Adrenal gland (tissue), 12 donors: Measurements from ENCODE around the gene PKNOX2. TPM values are rescaled to one million over a fixed set of nuclear protein-coding genes. Genes with fewer than 3 reads are reported as not detected.

Experiments used
- DNase-seq, 7 donors: peaks; one replicate each; pipeline ENCODE4 v3.0.0-alpha.2; 2019 to 2020
- H3K27ac ChIP-seq, 5 donors: fragments of 200-600 bp; sonication (generic) in 4 of 5; 1 replicate in 3 of 5; 2 replicates in 2 of 5; pipeline versions ENCODE4 v1.5.1 to v1.8.0; 2016 to 2020; ENCODE audit warnings: mild to moderate bottlenecking in 1 of 5
- H3K27me3 ChIP-seq: fragments of 200-600 bp; 2 replicates; pipeline ENCODE4 v1.8.0; 2021
- H3K36me3 ChIP-seq, 2 donors: fragments of 200-600 bp; replicated peaks in 1 of 2; 1 replicate in 1 of 2; 2 replicates in 1 of 2; pipeline versions ENCODE4 v1.5.1 to v1.8.0; 2018 to 2022
- H3K4me1 ChIP-seq, 2 donors: fragments of 200-600 bp; replicated peaks in 1 of 2; 1 replicate in 1 of 2; 2 replicates in 1 of 2; pipeline versions ENCODE4 v1.5.1 to v1.8.0; 2018 to 2021
- H3K4me3 ChIP-seq, 4 donors: fragments of 200-600 bp; sonication (generic) in 3 of 4; one replicate each; pipeline ENCODE4 v1.5.1; 2016 to 2018
- H3K9me3 ChIP-seq, 3 donors: fragments of 200-600 bp; sonication (generic) in 1 of 3; replicated peaks in 1 of 3; 1 replicate in 2 of 3; 2 replicates in 1 of 3; pipeline versions ENCODE4 v1.5.1 to v1.8.0; 2016 to 2021
- POLR2A ChIP-seq, 2 donors: fragments of 450-650 bp; IDR thresholded peaks; one replicate each; pipeline ENCODE4 v1.6.1; 2017; ENCODE audit warnings: antibody characterized with exemption in 2 of 2, mild to moderate bottlenecking in 2 of 2, moderate library complexity in 1 of 2
- WGBS, 4 donors: extraction: QIAGEN DNeasy Blood & Tissue Kit in 2 of 4; methylation state at CpG; one replicate each; pipeline versions ENCODE4 v1.1.5 to v1.1.7; 2013 to 2017; 5-methylcytosine and 5-hydroxymethylcytosine counted together
- intact Hi-C, 2 donors: fragments of 100-400 bp; cut with DNase I; formaldehyde crosslinking; loops; one replicate each; pipeline versions ENCODE4 v1.14.1 to v1.15.0; 2022 to 2023
- polyA plus RNA-seq, 3 donors: library from polyadenylated mRNA; stranded (reverse); fragments of 200-250 nt in 2 of 3; fragments of 350-450 nt in 1 of 3; fragmentation: Illumina TruSeq in 1 of 3; extraction: RNeasy Lipid Tissue Mini Kit (QIAGEN cat#74804) in 1 of 3; gene quantifications; one replicate each; pipeline ENCODE4 v1.2.3, GENCODE V29; 2013 to 2014
- total RNA-seq, 9 donors: library from RNA; depleted of rRNA in 4 of 9; stranded (reverse); fragments of >200 nt in 4 of 9; fragments of 120-200 nt in 1 of 9; fragmentation: NEBNext Ultra II Directional in 1 of 9; extraction: Animal tissue kit (Norgen Biotek cat#: 25700) in 1 of 9; gene quantifications; one replicate each; pipeline versions ENCODE4 v1.1.0 to v1.2.4, GENCODE V29; 2013 to 2023
- TF ChIP-seq, protein P1 (sequence below), 6 experiments: fragments of 450-650 bp in 4 of 6; fragments of 200-600 bp in 2 of 6; sonication (generic) in 1 of 6; IDR thresholded peaks; 1 replicate in 5 of 6; 2 replicates in 1 of 6; pipeline versions ENCODE4 v1.5.1 to v1.8.0; 2016 to 2021; ENCODE audit warnings: antibody characterized with exemption in 6 of 6, mild to moderate bottlenecking in 2 of 6, moderate library complexity in 1 of 6
- donor health status: healthy with polysubstance abuse.
- donor health status: Bipolar disorder and iron deficiency.
- donor health status: DM: yes; HTN: yes; CAD: no.
- donor health status: DM: no; HTN: no; CAD: no.
- donor health status: DM: no; HTN: no; CAD: no.
- donor health status: DM: yes; HTN: yes; CAD: no.

PKNOX2 gene
- total and polyA plus RNA-seq, 12 donors, result 1.2 to 34.7 (median 3.1) TPM

DNA sequence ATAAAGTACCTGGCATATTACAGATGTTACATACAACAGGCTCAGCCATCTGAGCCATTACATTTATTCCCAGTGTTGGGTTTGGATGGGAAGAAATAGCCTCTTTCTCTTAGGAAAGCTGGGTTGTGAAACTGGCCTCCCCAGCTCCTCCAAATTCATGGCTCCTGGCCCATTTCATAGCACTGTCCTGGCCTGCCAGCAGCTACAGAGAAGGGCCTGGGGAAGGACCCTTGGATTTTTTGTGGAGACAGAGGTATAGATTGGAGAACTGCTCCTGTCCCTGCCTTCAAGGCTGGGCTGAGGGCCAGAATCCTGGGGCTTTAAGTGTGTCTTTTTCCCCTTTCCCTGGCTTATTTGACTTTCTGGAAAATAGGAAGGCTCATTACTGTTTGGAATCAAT lies 18.0 kb downstream of the PKNOX2 start:
- no peak for DNase-seq
- peaks cover 0 to 4% (median 0%) of the 10 kb centered on the region in 3 donors for H3K9me3 ChIP-seq
- H3K36me3 ChIP-seq, result no peaks in the 10 kb centered on the region
- no peaks in the 10 kb centered on the region for H3K4me1 ChIP-seq
- H3K4me3 ChIP-seq, result no peak overlapping the region
- no peak overlapping the region for H3K27ac ChIP-seq
- TF ChIP-seq, protein P1, sequence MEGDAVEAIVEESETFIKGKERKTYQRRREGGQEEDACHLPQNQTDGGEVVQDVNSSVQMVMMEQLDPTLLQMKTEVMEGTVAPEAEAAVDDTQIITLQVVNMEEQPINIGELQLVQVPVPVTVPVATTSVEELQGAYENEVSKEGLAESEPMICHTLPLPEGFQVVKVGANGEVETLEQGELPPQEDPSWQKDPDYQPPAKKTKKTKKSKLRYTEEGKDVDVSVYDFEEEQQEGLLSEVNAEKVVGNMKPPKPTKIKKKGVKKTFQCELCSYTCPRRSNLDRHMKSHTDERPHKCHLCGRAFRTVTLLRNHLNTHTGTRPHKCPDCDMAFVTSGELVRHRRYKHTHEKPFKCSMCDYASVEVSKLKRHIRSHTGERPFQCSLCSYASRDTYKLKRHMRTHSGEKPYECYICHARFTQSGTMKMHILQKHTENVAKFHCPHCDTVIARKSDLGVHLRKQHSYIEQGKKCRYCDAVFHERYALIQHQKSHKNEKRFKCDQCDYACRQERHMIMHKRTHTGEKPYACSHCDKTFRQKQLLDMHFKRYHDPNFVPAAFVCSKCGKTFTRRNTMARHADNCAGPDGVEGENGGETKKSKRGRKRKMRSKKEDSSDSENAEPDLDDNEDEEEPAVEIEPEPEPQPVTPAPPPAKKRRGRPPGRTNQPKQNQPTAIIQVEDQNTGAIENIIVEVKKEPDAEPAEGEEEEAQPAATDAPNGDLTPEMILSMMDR (IDR thresholded peaks at IDR 0.05), result no peak
- no peak for TF ChIP-seq POLR2A (IDR thresholded peaks at IDR 0.05)
- no peaks in the 10 kb centered on the region for H3K27me3 ChIP-seq
- intact Hi-C loops, result no loop called here

DNA sequence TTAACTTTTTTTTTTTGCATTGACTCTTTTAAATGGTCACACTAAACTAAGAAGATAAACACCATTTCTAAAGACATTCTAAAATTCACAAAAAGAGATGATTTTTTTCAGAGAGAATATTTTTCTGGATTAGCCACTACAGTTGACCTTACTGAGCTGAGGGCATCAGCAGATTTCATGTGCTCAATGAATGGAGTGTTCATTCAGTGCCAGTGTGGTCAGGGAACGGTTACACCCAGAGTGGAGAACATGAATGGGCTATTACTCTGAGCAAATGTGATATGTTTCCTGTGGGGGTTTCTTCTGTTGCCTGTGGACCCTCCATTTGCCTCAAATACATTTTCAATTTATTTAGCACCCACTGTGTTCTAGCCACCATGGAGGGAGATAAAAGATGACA lies 19.1 kb downstream of the PKNOX2 start:
- Histone ChIP-seq H3K27me3 (no peaks in the 10 kb centered on the region), H3K27ac (no peak overlapping the region), H3K36me3 (no peaks in the 10 kb centered on the region), H3K4me3 (no peak overlapping the region), H3K9me3 (peaks cover 0 to 4% (median 0%) of the 10 kb centered on the region in 3 donors), H3K4me1 (no peaks in the 10 kb centered on the region)
- intact Hi-C loops, result no loop called here
- DNase-seq, result no peak
- 84 to 100% (median 87%) methylated on average over 1 of the region's 1 CpG for WGBS, 4 donors
- TF ChIP-seq, protein P1 (IDR thresholded peaks at IDR 0.05), result no peak
- TF ChIP-seq POLR2A (IDR thresholded peaks at IDR 0.05), result no peak

DNA sequence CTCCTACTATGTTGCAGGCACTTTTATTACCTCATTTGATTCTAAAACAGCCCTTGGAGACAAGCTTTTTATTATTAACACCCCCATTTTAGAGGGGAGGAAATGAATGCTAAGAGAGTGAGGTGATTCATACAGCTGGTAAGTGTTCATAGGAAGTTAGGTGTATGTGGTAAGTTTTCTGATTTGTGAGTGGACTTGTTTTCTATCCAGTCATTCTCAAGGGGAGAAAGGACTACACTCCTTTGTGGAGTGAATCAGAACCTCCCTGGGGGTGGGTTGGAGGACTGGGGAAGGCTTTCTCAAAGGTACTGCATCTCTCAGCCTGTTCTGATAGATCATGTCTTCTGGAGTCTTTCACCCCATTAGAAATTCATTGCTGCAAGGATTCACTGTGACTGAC lies 23.5 kb downstream of the PKNOX2 start:
- peaks cover 0 to 4% (median 0%) of the 10 kb centered on the region in 3 donors for H3K9me3 ChIP-seq
- no peak for DNase-seq
- H3K36me3 ChIP-seq, result no peaks in the 10 kb centered on the region
- TF ChIP-seq POLR2A (IDR thresholded peaks at IDR 0.05), result no peak
- TF ChIP-seq, protein P1 (IDR thresholded peaks at IDR 0.05), result no peak
- intact Hi-C loops, result no loop called here
- H3K4me1 ChIP-seq, result no peaks in the 10 kb centered on the region
- no peaks in the 10 kb centered on the region for H3K27me3 ChIP-seq
- no peak overlapping the region for H3K27ac ChIP-seq
- H3K4me3 ChIP-seq, result no peak overlapping the region

DNA sequence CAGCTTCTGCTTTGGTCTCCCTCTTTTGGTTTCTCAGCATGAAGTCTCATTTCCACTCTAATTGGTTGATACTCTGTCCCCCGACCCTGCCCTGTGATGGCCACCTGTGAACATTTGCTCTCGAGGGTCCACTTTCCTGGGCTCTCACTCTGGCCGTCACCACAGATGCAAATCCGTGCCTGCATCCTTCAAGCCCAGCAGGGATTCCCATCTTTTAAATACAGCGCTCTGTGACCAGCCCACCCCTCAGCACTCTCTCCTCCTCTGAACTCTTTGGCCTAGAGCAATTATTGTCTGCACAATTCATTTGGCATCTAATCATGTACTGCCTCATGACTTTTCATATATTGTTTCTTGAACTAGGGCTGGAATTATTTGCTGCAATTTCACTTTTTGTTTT lies 26.0 kb downstream of the PKNOX2 start:
- Histone ChIP-seq H3K27me3 (no peaks in the 10 kb centered on the region), H3K27ac (no peak overlapping the region), H3K4me1 (no peaks in the 10 kb centered on the region), H3K9me3 (peaks cover 0 to 4% (median 0%) of the 10 kb centered on the region in 3 donors), H3K4me3 (no peak overlapping the region), H3K36me3 (no peaks in the 10 kb centered on the region)
- WGBS, 4 donors, result 48 to 68% (median 63%) methylated on average over 5 of the region's 5 CpGs
- DNase-seq, result no peak
- intact Hi-C loops, result no loop called here
- TF ChIP-seq POLR2A (IDR thresholded peaks at IDR 0.05), result no peak
- TF ChIP-seq, protein P1 (IDR thresholded peaks at IDR 0.05), result no peak
